NCI-H187 (cell line): ENCODE measurements around the gene HTRA3.

Experiments
- DNase-seq, 2 experiments: peaks; one replicate each; lab custom pipeline; 2025; lab: John Stamatoyannopoulos, UW

Gene HTRA3

DNA sequence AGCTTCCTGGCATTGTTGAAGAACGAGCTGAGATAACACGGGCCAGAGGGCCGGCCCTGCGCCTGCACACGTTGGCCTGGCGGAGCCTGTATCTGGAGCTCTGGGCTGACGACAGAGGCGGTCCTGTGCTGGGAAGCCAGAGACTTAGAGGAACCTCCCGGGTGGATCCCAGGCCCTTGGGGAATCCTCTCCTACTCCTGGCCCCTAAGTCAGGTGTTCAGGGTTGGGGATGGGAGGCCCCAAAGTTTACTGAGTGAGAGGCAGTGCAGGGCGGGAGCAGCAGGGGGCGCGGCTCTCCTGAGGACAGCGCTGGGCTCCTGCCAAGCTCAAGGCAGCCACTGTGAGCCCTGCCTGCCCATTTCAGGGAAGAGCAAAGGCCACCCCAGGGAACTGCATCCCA is 2.5 kb upstream of the HTRA3 start:
- DNase-seq: no peak

DNA sequence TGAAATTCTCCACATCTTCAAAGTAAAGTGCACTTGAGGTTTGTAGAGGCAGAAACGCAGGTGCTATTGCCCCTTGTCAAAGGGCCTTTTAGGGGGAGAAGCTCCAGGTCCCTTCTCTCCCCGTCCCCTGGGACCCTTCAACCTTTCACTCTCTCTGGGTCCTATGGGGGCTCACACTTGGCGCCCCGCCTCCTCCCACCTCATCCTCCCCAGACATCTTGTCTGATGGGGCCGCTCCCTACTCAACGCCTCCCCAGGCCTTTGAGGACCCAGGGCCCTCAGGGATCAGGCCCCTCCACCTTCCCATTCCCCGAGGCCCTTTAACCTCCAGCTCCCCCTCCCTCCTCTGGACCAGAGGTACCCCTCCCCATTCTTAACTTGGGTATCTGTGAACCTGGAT is 1.3 kb upstream of the HTRA3 start:
- DNase-seq: no peak

DNA sequence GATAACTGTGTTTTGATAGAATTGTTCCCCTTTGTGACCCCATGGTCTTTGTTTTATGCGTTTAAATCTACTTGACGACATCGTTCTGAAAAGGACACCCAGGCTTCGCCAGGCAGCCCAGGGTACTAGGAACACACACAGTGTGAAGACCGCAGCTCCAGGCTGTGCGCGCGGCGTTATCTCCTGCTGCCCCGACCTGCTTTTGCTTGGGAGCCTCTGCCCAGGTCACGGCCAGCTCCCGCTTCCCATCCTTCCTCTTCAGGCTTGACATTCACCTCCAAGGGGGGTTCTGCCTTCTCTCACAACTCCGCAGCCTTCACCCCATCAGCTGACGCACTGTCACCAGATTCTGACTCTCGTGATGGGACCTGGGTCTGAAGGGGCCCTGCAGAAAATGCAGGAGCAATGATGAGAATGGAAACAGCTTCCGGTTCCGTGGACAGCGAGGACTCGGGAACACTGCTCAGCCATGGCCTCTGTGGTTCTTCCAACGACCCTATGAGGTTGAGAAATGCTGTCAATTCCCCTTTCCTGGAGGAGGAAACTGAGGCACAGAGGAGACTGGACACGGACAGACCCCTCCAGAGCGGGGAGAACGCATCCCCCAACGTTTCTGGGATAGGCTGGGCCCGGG is 536 bp upstream of the HTRA3 start:
- no peak for DNase-seq

DNA sequence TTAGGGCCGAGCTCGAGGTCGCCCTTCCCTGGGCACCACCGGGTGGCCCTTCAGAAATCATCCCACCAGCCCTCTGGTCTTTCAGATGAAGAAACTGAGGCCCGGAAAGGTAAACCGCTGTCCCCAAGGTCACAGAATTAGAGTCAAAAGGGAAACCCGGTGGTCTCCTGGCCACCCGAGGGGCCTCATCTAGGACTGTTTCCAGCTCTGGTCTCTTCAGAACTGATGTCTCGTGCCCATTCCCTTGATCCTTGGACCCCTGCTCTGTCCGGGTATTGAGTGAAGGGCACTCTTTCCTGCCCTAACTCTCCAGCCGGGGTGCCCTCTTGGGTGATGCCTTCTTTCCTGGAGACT is 841 bp downstream of the HTRA3 start:
- no peak for DNase-seq

DNA sequence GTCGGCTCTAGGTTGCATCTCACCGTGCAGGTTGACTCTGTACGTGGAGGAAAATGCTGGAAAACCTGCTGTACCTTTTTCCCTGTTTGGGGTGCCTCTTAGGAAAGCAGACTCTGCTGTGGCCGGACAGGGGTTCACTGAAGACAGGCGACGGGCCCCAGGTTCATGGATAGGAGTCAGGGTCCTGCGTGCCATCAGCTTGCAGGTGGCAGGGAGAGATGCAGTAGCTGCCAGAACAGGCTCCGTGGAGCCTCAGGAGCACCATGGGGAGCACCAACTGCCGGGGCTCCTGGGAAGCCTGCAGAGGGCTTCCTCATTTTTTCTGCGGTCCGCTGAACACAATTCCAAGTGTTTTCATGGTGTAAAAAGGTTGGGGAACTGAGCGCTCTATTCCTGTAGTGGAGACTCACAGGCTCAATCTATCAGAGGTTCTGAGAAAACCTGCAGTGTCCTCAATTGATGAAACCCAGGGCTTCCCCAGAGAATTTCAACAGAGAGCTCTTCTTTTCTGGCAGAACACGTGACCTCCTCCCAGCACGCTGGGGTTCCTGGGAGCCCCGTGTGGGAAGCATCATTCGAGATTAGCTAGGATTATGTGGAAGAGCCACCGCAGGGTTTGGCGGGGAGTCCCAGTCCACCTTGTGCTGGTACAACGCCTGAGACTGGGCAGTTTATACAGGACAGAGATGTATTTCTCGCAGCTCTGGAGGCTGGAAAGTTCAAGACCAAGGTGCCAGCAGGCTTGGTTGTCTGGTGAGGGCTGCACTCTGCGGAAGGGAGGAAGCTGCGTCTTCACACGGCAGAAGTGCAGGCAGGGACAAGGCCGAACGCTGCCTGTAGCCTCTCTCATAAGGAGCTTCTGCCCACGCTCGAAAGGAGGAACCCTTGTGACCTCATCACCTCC is 1.6 kb downstream of the HTRA3 start:
- DNase-seq: no peak

DNA sequence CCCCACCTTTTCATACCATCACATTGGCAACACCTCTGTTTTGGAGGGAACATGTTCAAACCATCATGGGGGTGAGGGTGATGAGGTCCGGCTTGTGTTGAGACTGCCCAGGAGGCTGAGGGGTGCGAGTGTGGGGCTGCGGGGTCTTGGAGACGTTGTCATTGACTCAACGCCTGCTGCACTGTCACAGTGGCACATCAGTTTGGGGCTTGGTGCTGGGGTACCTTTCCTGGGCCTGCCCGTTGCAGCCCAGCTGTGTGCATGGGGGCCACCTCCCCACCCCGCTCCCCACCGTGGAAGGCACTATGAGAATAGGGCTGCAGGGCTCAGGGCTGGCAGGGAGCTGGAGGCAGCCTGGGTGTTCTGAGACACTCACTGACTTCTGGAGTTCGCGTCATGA is 2.3 kb downstream of the HTRA3 start:
- DNase-seq: no peak

DNA sequence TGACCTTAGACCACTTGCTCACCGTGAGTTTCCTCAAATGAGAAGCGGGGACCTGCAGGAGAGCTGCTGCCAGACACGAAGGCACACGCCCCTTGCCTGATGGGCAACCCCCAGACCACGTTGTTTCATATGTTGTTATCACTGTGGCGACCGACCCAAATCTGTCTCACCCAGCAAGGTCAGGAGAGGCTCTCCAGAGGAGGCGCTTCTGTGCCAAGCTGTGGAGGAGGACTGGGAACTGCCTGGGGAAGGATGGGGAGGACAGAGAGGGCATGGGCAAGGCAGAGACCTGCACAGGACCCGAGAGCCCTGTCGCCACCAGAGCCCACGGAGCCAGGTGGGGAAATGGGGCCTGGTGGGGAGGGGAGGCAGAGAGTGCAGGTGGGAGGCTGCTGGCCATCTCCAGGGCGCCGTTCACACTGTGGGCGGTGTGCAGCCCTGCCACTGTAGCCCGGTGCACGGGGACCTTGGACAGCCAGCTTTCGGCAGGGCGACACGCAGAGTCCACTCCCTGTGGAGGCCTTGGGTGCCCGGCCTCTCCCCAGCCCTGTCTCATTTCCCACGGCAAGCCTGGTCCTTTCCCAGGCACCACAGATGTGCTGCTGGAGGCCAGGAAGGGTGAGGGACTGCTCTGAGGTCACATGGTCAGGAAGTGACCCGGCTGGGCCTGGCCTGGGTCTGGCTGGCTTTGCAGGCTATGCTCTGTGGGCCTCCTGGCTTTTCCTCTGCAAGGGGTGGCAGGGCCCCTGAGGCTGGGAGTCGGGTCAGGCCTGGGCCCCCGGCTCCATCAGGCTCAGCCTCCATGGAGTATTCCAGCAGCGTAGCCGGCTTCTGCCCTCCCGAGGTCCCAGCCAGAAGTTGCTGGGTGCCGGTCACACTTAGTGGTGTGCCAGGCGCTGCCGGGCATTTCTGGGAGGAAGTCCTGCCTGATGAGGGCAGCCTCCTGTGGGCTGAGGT is 3.2 kb downstream of the HTRA3 start:
- DNase-seq: no peak

DNA sequence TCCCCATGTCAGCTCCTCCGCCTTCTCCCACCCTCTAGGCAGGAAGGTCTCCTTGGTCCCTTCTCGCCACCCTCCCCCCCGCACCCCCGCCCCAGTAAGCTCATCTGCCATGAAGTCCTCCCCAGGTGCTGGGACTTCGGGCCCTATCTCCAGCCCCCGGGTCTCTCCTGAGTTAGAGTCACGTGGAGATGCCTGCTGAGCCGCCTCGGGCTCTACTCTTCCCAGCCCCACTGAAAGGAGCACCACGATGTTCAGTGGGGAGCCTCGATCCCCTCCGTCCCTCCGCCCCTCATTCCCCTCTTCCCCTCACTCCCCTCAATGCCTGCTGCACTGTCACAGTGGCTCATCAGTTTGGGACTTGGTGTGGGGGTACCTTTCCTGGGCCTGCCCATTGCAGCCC is 3.9 kb downstream of the HTRA3 start:
- no peak for DNase-seq

DNA sequence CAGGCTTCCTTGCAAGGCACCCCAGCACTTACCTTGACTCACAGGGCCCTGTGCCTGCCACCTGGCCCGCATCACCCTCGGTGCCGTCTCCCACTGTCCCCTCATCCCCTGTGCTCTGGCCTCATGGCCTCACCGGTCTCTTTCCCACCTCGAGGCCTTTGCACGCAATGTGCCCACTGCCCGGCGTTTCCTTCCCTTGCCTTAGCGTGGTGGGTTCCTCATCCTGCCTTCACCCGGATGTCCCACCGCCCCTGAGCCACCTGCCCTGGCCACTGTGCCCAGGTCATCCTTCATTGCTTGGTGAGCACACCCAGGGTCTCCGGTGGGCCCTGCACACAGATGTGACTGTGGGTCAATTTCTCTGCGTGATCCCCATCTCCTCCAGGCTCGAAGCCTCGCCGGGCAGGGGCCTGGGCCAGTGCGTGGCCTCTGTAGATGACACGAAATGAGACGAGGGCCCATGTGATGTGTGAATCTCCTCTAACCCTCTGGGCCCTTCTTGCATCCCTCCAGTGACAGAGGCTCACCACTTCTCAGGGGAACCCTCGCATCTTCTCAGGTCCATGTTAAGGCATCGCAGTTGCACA is 4.6 kb downstream of the HTRA3 start:
- DNase-seq: no peak

DNA sequence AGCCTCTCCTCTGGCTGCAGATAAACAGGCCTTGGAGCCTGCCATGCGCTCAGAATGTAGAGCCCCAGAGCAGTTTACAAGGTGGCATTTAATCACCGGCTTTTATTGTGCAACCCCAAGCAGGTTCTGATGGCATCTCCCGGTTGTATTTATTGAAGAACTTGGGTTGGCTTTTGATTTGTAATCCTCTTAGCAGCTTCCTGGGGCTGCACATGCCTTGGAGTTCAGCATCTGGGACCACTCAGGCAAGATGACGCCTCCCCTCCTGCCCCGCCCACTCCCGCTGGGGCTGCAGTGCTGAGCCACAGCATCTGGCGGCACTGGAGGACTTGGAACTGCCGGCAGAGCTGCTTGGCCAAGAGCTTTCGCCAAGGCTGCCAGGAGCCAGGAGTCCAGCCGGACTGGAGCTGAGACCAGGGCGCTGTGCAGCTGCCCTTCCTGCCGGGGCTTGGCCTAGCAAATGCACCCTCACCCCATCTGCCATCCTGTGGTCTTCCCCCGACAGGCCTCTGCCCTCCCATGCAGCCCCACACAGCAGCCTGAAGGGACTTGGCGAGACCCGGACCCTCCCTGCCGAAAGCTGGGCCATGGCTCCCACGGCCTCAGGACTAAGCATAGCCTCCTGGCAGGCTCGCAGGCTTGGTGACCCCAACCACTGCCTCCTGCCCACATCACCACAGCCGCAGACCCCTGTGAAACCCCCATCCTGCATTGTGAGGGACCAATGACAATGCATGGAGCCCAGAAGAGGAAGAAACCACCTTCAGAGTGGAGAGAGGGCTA is 5.4 kb downstream of the HTRA3 start:
- no peak for DNase-seq

DNA sequence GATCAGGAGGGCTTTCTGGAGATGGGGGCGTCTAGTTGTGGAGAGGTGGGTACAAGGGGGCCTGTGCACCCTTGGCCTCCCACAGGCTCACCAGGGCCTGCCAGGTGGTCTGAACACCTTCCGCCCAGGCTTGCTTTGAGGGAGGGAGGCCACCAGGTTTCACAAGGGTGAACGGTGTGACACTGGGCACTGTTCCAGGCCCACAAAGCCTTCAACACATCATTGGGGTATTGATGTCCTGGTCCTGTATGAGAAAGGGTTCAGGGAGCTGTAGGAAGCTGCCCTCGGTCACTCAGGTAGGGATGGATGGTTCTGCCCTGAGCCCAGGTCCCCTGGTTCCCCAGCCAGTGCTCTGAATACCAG is 6.0 kb downstream of the HTRA3 start:
- no peak for DNase-seq

DNA sequence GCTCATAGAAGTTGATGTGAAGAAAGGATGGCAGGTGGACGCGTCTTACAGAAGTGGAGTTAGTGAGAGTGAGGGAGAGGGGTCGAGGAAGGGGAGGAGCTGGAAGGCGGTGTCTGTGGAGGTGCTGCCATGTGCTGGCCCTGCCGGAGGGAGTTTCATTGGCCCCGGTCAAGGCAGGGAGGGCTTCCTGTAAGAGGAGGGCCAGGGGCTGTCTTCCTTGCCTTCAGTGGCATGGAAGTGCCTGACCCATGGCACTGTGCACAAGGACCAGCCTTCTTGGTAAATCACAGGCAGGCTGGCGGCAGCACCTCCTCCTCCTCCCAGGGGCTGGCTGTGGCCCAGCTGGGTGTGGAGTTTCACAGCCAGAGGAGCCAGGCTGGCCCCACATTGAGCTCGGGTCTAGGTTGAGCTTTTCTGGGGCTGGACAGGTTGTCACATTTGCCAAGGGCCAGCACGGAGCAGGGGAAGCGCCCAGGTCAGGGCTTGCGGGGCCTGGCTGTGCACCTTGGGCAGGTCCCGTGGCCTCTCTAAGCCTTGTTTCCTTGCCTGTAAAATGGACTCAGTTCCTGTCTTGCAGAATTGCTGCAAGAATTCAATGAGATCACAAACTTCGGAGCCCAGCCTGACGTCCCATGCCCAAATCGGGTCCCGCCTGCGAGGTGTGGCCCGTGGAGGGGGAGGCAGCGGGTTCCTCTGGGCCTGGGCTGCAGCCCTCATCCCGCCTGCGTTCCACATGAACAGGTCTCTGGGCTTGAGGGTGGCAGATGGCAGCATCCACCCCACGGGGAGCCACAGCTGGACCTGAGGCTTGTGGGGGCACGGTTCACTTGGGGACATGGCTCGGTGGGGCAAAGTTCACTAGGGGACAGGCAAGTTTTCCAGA is 7.0 kb downstream of the HTRA3 start:
- no peak for DNase-seq

DNA sequence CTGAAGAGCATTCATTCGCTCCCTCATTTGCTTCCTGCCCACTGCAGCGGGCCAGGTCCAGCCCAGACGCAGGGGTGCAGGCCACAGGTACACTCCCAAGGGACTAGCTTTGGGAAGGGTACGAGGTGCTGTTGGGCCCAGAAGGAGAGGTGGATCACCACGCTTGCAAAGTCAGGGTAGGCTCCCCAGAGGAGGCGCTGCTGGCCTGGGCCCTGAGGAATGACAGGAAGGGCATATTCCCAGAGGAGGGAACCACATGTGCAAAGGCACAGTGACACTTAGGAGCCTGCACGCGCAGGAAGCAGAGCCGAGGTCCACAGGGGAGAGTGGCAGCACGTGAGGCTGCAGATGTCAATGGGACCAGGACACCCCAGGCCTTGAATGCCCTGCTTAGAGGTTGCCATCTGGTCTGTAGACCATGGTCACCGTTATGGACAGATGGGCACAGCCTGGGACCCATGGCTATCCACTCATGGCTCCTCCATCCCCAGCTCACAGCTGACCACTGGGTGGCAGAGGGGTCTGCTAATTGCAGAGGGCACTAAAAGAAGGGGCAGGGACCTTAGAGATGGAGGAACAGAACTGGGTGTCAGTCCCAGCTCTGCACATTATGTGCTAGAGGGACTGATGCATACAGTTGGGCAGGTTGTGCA is 7.9 kb downstream of the HTRA3 start:
- DNase-seq: no peak

DNA sequence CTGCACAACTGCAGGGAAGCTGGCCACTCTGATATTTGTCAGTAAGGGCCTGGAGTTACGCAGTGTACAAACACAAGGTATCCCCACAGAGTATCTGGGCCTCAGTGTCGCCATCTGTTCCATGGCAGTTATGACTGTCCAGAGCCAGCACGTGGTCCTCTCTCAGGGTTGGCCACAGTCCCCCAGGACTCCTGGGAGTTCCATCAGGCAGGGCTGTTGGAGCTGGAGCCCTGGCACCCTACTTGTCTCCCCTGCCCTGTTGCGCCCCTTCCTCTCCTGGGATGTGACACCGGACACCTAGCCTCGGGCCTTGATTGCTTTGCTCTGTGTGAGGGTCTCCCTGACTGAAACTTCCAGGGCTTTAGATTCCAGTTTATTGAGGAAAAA is 8.4 kb downstream of the HTRA3 start:
- DNase-seq: no peak

DNA sequence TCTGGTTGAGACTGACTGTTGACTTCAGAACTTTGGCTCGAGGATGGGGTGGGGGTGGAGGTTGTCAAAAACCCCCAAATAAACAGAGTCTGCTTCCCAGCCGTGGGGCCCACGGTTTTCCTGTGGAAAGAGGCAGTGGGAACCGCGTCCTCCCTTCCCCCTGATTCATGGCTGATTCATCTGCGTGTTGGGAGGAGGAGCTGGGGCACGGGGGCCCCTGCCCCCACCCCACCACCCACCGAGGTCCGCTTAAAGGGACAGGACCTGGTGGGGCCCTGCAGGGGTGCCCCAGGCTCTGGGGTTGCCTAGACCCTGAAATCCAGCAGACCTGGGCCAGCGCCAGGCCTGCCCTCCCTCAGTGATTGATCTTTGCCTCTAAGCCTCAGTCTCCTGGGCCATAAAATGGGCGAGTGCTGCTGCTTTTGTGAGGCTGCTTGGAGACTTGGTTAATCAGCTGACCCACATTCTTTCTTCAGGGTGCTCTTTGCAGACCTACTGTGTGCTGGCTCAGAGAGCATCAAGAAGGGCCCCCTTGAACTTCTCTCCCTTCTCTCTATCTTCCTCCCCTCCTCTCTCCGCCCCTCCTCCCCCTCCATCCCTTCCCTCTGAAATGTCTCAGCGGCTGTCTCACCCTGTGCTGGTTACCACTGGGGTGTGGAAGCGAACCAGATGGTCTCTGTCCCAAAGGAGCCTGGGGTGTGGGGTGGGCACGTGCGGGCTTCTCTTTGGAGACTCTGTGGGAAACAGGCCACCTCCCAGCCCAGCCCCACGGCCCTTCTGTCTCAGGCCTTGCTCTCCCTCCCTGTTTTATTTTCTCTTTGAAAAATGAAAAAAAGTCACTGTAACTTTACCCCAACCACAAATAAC is 9.1 kb downstream of the HTRA3 start:
- DNase-seq: no peak

DNA sequence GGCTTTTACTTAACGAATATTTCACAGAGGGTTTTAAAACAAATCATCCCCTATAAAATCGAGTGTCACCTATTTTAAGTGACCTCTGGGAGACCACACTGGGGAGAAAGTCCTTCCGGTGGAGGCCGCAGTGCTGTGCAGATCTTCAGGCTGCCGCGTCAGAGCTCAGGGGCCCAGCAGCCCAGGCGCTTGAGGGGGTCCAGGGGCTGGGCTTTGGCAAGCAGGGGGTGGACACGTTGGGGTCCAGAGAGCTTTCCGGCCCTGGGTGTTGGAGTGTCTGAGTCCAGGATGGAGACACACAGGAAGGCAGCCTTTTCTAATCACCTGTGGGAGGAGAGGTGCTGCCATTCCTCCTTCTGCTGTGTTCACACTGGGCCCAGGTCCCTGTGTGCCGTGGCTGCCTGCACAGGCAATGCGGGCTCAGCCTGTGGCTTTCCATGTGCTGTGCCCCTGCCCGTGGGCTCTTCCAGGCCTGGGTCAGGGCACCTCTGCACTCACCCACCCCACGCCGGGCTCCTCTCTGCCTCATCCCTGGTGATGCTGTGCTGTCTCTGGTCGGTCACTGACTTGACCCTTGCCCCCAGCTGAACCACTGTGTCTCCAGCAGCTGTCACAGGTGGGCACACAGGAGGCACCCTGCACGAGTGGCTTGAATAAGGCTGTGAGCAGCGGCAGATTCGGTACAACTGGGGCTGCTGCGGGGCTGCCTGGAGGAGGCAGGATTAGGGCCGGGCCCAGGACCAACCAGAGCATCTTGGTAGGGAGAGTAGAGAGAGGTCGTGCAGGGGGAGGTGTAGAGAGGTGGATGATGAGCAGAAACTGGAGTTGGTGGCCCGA is 10.0 kb downstream of the HTRA3 start:
- DNase-seq: no peak

DNA sequence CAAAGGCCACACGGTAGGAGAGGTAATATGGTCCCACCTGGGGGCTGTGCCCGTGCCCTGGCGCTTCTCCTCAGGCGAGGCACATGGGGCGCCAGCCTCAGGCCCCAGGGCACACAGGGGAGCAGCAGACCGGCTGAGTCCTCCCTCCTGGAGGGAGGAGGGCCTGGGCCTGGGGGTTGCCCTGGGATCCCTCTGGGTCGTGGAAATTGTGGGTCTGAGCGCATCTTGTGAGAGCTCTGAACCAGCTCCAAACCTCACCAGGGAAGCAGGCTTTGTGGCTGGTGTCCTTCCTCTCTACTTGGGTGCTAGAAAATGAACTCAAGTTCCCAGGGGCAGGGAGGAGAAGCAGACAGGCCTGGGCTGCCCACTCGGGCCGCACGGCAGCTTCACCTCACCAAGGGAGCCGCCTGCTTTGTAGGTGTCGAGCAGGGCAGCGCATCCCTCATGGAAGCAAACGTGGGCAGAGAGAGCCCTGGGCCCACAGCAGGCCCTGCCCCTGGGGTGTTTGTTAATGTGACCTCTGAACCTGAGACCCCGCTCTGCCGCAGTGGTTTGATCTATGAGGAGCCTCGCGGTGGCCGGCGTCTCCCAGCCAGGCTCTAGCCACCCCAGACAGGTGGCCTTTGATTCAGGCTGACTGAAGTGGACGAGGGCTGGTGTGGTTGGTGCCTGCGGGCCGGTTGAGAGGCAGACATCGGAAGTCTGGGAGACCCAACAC is 10.8 kb downstream of the HTRA3 start:
- no peak for DNase-seq
